MCF 10A (cell line): ENCODE data around the gene SEMA5A. TPM values are rescaled to one million over a fixed set of nuclear protein-coding genes. Genes with fewer than 3 reads are reported as not detected.

Experiments used
- BruUV-seq: library from RNA; stranded (reverse); fragments of 400-500 nt; replicated peaks from 2 replicates; lab custom pipeline; 2021; lab: Mats Ljungman, UMichigan
- CTCF ChIA-PET: fragments of 300-600 bp; sonication (Branson Sonifier 250); formaldehyde crosslinking; extraction: SDS; loops from one replicate; lab custom pipeline; 2021; ENCODE audit warnings: antibody characterized with exemption, inconsistent platforms; lab: Yijun Ruan, JAX
- POLR2A ChIA-PET: fragments of 300-600, 350-650 bp; sonication (Branson Sonifier 250); formaldehyde crosslinking; extraction: SDS; loops from one replicate; lab custom pipeline; 2020; ENCODE audit warnings: antibody characterized with exemption, inconsistent platforms; lab: Yijun Ruan, JAX
- DNase-seq: peaks from one replicate; pipeline ENCODE4 v3.0.0-alpha.2; 2018; ENCODE audit not compliant: unreplicated experiment
- H3K27ac Mint-ChIP-seq: one replicate; pipeline ENCODE4 v1.8.0; 2022; ENCODE audit warnings: mild to moderate bottlenecking, low read depth, mixed read lengths; ENCODE audit not compliant: unreplicated experiment
- H3K27me3 Mint-ChIP-seq: one replicate; pipeline ENCODE4 v1.8.0; 2022; ENCODE audit warnings: mixed read lengths; ENCODE audit not compliant: insufficient read depth, unreplicated experiment
- H3K36me3 Mint-ChIP-seq: one replicate; pipeline ENCODE4 v1.8.0; 2022; ENCODE audit warnings: mild to moderate bottlenecking, moderate library complexity, mixed read lengths; ENCODE audit not compliant: insufficient read depth, unreplicated experiment
- H3K4me1 Mint-ChIP-seq: one replicate; pipeline ENCODE4 v1.8.0; 2022; ENCODE audit warnings: mixed read lengths; ENCODE audit not compliant: insufficient read depth, unreplicated experiment
- H3K4me3 Mint-ChIP-seq: one replicate; pipeline ENCODE4 v1.8.0; 2022; ENCODE audit warnings: mild to moderate bottlenecking, moderate library complexity, mixed read lengths; ENCODE audit not compliant: unreplicated experiment
- H3K9me3 Mint-ChIP-seq: one replicate; pipeline ENCODE4 v1.8.0; 2022; ENCODE audit warnings: mixed read lengths; ENCODE audit not compliant: unreplicated experiment
- CTCF ChIP-seq: fragments of 200-600 bp; IDR thresholded peaks from one replicate; pipeline ENCODE4 v1.8.0; 2022; ENCODE audit warnings: antibody characterized with exemption, mild to moderate bottlenecking; ENCODE audit not compliant: unreplicated experiment
- intact Hi-C: fragments of 100-400 bp; cut with micrococcal nuclease; formaldehyde crosslinking; loops from 2 replicates; pipeline ENCODE4 v1.14.1; 2022
- total RNA-seq: library from RNA; stranded (reverse); gene quantifications from 2 replicates; pipeline ENCODE4 v1.2.3, GENCODE V29; 2022

SEMA5A gene
- total RNA-seq, 1 experiment from 2014 or later = 1.2 TPM

- POLR2A ChIA-PET = no interaction called here
- intact Hi-C loops = no loop called here
- H3K4me1 Mint-ChIP-seq = peaks cover 19% of the 10 kb centered on the region
- CTCF ChIA-PET = interaction anchor here (0.9 kb wide), 1 partner anchor 19 kb away, joined by 3 read pairs; no protein-coding TSS in a partner anchor
- BruUV-seq = no TSS peak
- peak overlapping the region; percentile 11 for H3K27ac Mint-ChIP-seq
- no peak for TF ChIP-seq CTCF
- H3K4me3 Mint-ChIP-seq = no peak overlapping the region
- no peaks in the 10 kb centered on the region for H3K36me3 Mint-ChIP-seq
- H3K27me3 Mint-ChIP-seq = no peaks in the 10 kb centered on the region
- peaks cover 7% of the 10 kb centered on the region for H3K9me3 Mint-ChIP-seq
- peak; percentile 22 for DNase-seq
These were observed 98.2 kb downstream of the SEMA5A start for GRCh38 chr5:9447691-9448090.

- ChIA-PET POLR2A (interaction anchor here (0.9 kb wide), 1 partner anchor 19 kb away, joined by 5 read pairs; no protein-coding TSS in a partner anchor), CTCF (interaction anchor here (1.0 kb wide), 1 partner anchor 53 kb away, joined by 3 read pairs; no protein-coding TSS in a partner anchor)
- Mint-ChIP-seq H3K27me3 (no peaks in the 10 kb centered on the region), H3K9me3 (peaks cover 7% of the 10 kb centered on the region), H3K27ac (no peak overlapping the region), H3K4me3 (no peak overlapping the region), H3K4me1 (peaks cover 29% of the 10 kb centered on the region), H3K36me3 (no peaks in the 10 kb centered on the region)
- intact Hi-C loops = no loop called here
- no TSS peak for BruUV-seq
- no peak for DNase-seq
- TF ChIP-seq CTCF = no peak
These were observed 100.0 kb downstream of the SEMA5A start for GRCh38 chr5:9445826-9446388.

- BruUV-seq = no TSS peak
These were observed 101.5 kb downstream of the SEMA5A start for GRCh38 chr5:9444346-9444745.

More at GRCh38 chr5:9444346-9444745, 101.5 kb downstream of the SEMA5A start:
- H3K27ac Mint-ChIP-seq = no peak overlapping the region
- H3K27me3 Mint-ChIP-seq = no peaks in the 10 kb centered on the region
- DNase-seq = no peak
- H3K9me3 Mint-ChIP-seq = peaks cover 7% of the 10 kb centered on the region
- no peak for TF ChIP-seq CTCF
- peaks cover 45% of the 10 kb centered on the region for H3K4me1 Mint-ChIP-seq
- POLR2A ChIA-PET = no interaction called here
- H3K36me3 Mint-ChIP-seq = no peaks in the 10 kb centered on the region
- no peak overlapping the region for H3K4me3 Mint-ChIP-seq
- intact Hi-C loops = no loop called here
- CTCF ChIA-PET = interaction anchor here (0.6 kb wide), 1 partner anchor 666 kb away, joined by 3 read pairs; no protein-coding TSS in a partner anchor
